Stomach (tissue), 4 donors: ENCODE measurements around the gene STC2.

Experiments
- POLR2A ChIP-seq, 4 donors: fragments of 450-650 bp; IDR thresholded peaks; one replicate each; pipeline ENCODE4 v1.6.1; 2016; ENCODE audit warnings: antibody characterized with exemption in 4 of 4, control low read depth in 2 of 4, mild to moderate bottlenecking in 1 of 4, moderate library complexity in 1 of 4
- TF ChIP-seq, protein P1 (sequence below), 7 experiments: fragments of 450-650 bp in 4 of 7; fragments of 200-600 bp in 3 of 7; sonication (generic) in 3 of 7; IDR thresholded peaks; one replicate each; pipeline ENCODE4 v1.5.1; 2016 to 2019; ENCODE audit warnings: antibody characterized with exemption in 7 of 7, control low read depth in 2 of 7, mild to moderate bottlenecking in 1 of 7

DNA sequence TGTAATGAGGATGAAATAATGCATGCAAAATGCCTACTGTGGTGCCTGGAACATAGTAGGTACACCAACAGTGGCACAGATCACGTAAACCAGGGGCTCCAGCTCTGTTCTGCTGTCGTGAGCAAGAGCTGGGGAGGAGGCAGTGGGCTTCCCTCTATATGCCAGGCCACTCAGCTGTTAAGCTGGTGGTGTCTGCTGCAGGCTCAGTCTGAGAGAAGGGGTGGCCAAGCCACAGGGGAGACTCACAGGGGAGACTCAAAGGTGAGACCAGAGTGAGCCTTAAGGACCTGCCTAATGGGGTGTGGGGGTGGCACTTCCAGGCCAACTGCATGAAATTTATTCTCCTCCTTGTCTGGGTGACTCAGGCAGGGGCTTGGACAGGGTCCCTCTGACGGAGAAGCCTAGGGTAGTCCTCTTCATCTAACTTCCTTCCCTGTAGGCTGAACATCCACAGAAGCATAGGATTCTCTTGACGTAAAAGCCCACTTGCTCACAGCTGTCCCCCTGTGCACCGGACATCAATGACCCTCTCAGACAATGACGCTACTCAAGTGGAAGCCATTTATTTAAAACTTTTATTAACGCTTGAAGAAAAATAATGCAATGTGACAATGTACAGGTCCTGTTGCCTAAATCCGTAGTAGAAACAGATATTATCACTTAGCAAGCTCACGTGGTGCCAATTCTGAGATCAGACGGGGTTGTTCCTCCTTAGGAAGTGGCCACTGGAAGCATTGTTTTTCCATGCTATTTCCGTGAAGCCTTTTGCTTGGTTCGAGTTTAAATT lies 13.9 kb downstream of the STC2 start:
- TF ChIP-seq, protein P1, sequence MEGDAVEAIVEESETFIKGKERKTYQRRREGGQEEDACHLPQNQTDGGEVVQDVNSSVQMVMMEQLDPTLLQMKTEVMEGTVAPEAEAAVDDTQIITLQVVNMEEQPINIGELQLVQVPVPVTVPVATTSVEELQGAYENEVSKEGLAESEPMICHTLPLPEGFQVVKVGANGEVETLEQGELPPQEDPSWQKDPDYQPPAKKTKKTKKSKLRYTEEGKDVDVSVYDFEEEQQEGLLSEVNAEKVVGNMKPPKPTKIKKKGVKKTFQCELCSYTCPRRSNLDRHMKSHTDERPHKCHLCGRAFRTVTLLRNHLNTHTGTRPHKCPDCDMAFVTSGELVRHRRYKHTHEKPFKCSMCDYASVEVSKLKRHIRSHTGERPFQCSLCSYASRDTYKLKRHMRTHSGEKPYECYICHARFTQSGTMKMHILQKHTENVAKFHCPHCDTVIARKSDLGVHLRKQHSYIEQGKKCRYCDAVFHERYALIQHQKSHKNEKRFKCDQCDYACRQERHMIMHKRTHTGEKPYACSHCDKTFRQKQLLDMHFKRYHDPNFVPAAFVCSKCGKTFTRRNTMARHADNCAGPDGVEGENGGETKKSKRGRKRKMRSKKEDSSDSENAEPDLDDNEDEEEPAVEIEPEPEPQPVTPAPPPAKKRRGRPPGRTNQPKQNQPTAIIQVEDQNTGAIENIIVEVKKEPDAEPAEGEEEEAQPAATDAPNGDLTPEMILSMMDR (IDR thresholded peaks at IDR 0.05): no peak
- TF ChIP-seq POLR2A (IDR thresholded peaks at IDR 0.05): no peak
